AG04449 (cell line): ENCODE data around the gene TXNL4A.

Source experiments
- CTCF ChIA-PET: fragments of 350-600 bp; formaldehyde crosslinking; extraction: SDS; loops from one replicate; lab custom pipeline; 2021; ENCODE audit warnings: antibody characterized with exemption; lab: Yijun Ruan, JAX
- POLR2A ChIA-PET: fragments of 400-600, 350-600 bp; formaldehyde crosslinking; extraction: SDS; loops from one replicate; lab custom pipeline; 2020; ENCODE audit warnings: antibody characterized with exemption, inconsistent platforms; lab: Yijun Ruan, JAX
- DNase-seq: peaks from one replicate; pipeline ENCODE4 v3.0.0-alpha.2; 2010; ENCODE audit warnings: low read depth, low spot score
- H3K4me3 ChIP-seq: 2 replicates; pipeline ENCODE4 v1.5.1; 2011; ENCODE audit warnings: low read depth, mild to moderate bottlenecking, control low read depth, low read length
- TF ChIP-seq, protein P1 (sequence below): IDR thresholded peaks from one replicate; pipeline ENCODE4 v1.5.1; 2011; ENCODE audit warnings: mild to moderate bottlenecking, moderate library complexity, low read length, control low read depth, inconsistent platforms; ENCODE audit not compliant: insufficient read depth; ENCODE audit errors: missing control alignments

TXNL4A gene

DNA sequence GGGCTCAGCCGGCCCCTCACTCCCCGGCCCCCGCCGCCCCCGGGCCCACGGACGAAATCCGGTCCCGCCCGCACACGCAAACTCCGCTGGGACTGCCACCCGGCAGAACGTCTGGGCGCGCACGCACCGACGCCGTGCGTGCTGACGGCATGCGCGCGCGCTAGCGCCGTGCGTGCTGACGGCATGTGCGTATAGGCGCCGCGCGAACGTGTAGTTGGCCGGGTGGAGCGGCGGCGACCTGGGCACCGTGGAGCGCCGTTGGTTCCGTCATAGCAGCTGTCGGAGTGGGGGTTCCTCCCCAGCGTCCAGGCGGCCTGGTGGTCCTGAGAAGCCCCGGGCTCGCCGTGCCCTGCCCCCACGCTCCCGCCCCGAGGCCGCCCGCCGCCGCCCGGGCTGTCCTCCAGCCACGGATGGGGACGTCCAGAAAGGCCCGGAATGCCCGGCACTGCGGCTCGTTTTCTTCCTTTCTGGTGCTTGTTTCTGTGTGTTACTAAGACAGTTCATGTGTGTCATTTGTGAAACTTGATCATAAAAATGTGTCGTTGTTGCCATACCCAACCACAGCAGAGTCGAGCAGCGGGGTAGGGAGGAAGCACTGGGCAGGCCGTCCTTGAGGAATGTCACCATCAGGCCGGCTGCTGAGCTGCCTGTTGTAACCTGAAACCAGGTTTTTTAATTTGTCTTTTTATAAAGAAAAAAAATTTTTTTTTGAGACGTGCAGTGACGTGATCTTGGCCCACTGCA, at the start of gene TXNL4A:
Gene TXNL4A, minus strand, starts transcription at position 113 of the 744 bp plus-strand sequence. CDS start 171 bp downstream, outside the sequence.
- ChIA-PET POLR2A (interaction anchor here (0.9 to 1.3 kb wide), 2 partner anchors 22 to 45 kb away, joined by 3 to 4 read pairs; partner anchors contain the start of gene RBFA), CTCF (interaction anchor here (1.0 to 1.4 kb wide), 2 partner anchors 16 to 169 kb away, joined by 4 to 7 read pairs; no protein-coding TSS in a partner anchor)
- H3K4me3 ChIP-seq, result peak within 1 kb of the TSS; percentile 99
- TF ChIP-seq, protein P1, sequence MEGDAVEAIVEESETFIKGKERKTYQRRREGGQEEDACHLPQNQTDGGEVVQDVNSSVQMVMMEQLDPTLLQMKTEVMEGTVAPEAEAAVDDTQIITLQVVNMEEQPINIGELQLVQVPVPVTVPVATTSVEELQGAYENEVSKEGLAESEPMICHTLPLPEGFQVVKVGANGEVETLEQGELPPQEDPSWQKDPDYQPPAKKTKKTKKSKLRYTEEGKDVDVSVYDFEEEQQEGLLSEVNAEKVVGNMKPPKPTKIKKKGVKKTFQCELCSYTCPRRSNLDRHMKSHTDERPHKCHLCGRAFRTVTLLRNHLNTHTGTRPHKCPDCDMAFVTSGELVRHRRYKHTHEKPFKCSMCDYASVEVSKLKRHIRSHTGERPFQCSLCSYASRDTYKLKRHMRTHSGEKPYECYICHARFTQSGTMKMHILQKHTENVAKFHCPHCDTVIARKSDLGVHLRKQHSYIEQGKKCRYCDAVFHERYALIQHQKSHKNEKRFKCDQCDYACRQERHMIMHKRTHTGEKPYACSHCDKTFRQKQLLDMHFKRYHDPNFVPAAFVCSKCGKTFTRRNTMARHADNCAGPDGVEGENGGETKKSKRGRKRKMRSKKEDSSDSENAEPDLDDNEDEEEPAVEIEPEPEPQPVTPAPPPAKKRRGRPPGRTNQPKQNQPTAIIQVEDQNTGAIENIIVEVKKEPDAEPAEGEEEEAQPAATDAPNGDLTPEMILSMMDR, result no peak
- no peak for DNase-seq

DNA sequence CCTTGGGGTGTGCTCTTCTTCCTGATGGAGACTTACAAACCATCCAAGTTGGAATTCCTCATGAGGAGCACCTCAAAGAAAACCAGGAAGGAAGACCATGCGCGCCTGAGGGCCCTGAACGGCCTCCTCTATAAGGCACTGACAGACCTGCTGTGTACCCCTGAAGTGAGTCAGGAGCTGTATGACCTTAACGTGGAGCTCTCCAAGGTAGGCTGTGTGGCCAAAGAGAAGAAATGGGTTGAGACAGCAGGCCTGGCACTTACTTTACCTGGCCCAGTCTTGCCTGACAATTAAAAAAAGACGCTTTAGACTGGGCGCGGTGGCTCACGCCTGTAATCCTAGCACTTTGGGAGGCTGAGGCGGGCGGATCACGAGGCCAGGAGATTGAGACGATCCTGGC, 48.9 kb upstream of the TXNL4A start:
- H3K4me3 ChIP-seq, result no peak overlapping the region
- POLR2A ChIA-PET, result no interaction called here
- TF ChIP-seq, protein P1, result no peak
- no peak for DNase-seq
- CTCF ChIA-PET, result no interaction called here

DNA sequence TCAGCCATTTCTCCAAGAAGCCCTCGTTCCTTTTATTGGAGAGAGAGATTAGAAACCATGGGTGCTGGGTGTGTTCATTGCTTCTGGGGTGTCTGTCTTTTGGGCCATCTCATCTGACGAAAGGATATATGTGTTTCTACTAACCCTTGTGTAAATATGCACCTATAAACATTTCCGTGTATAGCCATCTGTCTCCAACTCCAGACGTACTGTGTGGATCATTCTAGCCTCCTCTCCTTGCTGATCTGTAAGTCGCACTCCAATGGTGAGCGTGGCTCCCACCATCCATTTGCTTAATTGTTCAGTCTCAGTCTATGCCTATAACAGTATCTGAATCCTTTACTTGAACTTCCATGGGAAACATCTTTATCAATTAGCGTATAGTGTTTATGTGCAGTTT, 47.6 kb upstream of the TXNL4A start:
- DNase-seq, result no peak
- CTCF ChIA-PET, result no interaction called here
- POLR2A ChIA-PET, result no interaction called here
- H3K4me3 ChIP-seq, result no peak overlapping the region
- TF ChIP-seq, protein P1, result no peak

DNA sequence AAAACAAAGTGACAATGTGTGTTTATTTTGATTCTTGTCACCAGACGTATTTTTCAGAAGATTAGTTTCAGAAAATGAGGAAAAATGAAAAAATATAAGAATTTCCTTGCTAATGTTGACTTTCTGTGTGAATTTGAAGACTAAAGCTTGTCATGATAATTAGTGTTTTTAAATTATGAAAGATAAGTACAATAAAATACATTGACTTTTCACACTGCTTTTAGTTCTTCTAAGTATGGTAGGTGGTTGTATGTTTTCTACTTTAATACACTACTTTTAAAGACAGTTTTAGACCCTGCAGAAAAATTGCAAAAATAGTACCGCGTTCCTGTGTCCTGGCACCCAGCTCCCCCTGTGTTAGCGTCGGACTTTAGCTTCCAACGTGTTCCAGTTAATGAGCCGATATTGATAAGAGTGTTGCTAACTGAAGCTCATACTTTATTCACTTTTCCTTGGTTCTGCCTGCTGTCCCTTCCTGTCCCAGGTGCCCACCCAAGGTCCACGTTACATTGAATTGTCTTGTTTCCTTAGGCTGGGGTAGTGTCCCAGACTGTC, 46.6 kb upstream of the TXNL4A start:
- H3K4me3 ChIP-seq, result peak overlapping the region; percentile 93
- TF ChIP-seq, protein P1, result no peak
- DNase-seq, result no peak
- ChIA-PET CTCF (interaction anchor here (0.7 to 1.8 kb wide), 3 partner anchors 8 to 75 kb away, joined by 3 to 8 read pairs (median 3); no protein-coding TSS in a partner anchor), POLR2A (interaction anchor here (0.8 kb wide), 1 partner anchor 9 kb away, joined by 3 read pairs; no protein-coding TSS in a partner anchor)

- TF ChIP-seq, protein P1, result peak; percentile 5
- DNase-seq, result peak; percentile 86
- POLR2A ChIA-PET, result interaction anchor here (0.8 to 1.3 kb wide), 3 partner anchors 10 to 75 kb away, joined by 3 to 4 read pairs (median 3); partner anchors contain the start of genes ADNP2 and TXNL4A
- peak within 1 kb of the TSS; percentile 93 for H3K4me3 ChIP-seq
- CTCF ChIA-PET, result interaction anchor here (0.6 to 1.8 kb wide), 4 partner anchors 9 to 84 kb away, joined by 3 to 8 read pairs (median 3); no protein-coding TSS in a partner anchor
These were observed 45.9 kb upstream of the TXNL4A start, which contains the start of gene RBFA for GRCh38 chr18:80034068-80034851. RBFA (plus strand) TSS chr18:80034434; CDS start chr18:80034496, 62 bp downstream.
